ENCODE measurements around the gene PUS3. TPM values are rescaled to one million over a fixed set of nuclear protein-coding genes. Genes with fewer than 3 reads are reported as not detected.

PUS3 gene
- total and polyA plus RNA-seq, 2 experiments from 2014 or later = 7.3 to 14.1 TPM

- peaks cover 14% of the 10 kb centered on the region for H3K4me1 ChIP-seq (ENCODE audit: insufficient read depth)
- H3K27me3 ChIP-seq = peaks cover 14% of the 10 kb centered on the region
- no peaks in the 10 kb centered on the region for H3K9me3 ChIP-seq (ENCODE audit: low read depth)
- no peaks in the 10 kb centered on the region for H3K36me3 ChIP-seq (replicated peaks; ENCODE audit: insufficient read depth, low read depth)
- DNase-seq (ENCODE audit: low spot score) = no peak
- 58% methylated on average over 13 of the region's 20 CpGs for WGBS (ENCODE audit: low lambda C conversion rate, missing lambda C conversion rate)
- TF ChIP-seq EZH2 (IDR thresholded peaks at IDR 0.05; ENCODE audit: borderline replicate concordance) (no peak), EZH2phosphoT487 (IDR thresholded peaks at IDR 0.05; ENCODE audit: low read depth, severe bottlenecking, unreplicated experiment) (no peak), CTCF (IDR thresholded peaks at IDR 0.05; ENCODE audit: poor library complexity) (no peak)
- no peaks in the 10 kb centered on the region for H4K20me1 ChIP-seq (ENCODE audit: insufficient read depth, poor library complexity, severe bottlenecking)
- peaks cover 34% of the 10 kb centered on the region for H3K79me2 ChIP-seq
- H3K4me3 ChIP-seq = peak overlapping the region; percentile 49
- H2AFZ ChIP-seq = peak overlapping the region; percentile 73
- peak overlapping the region; percentile 64 for H3K27ac ChIP-seq
- H3K9me2 ChIP-seq (replicated peaks; ENCODE audit: insufficient read depth) = no peaks in the 10 kb centered on the region
- peak overlapping the region; percentile 85 for H3K4me2 ChIP-seq
Measured at GRCh38 chr11:125902277-125902926, 604 bp downstream of the PUS3 start.

DNA sequence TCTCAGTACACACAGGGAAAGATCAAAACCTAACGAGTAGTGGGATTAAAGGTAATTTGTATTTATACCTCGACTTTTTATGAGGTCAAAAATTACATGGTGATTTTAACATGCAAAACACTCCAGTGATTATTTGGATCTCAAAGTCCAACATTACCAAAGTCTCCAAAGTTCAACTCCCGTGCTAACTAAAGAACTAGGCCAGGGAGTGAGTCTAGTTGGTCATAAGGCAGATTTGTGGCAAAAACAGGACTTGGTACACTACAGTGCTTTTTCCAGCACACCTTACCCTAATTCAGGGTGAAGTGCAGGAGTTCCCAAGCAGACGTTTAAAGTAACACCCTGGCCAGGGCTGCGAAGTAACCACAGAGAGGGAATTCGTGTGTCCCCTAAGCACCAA is 1.1 kb downstream of the PUS3 start:
- Histone ChIP-seq H3K79me2 (peaks cover 39% of the 10 kb centered on the region), H3K4me2 (peak overlapping the region; percentile 85), H4K20me1 (ENCODE audit: insufficient read depth, poor library complexity, severe bottlenecking) (no peaks in the 10 kb centered on the region), H3K4me1 (ENCODE audit: insufficient read depth) (peaks cover 14% of the 10 kb centered on the region), H3K27ac (no peak overlapping the region), H3K36me3 (replicated peaks; ENCODE audit: insufficient read depth, low read depth) (no peaks in the 10 kb centered on the region), H3K9me2 (replicated peaks; ENCODE audit: insufficient read depth) (no peaks in the 10 kb centered on the region), H2AFZ (no peak overlapping the region), H3K27me3 (peaks cover 14% of the 10 kb centered on the region), H3K4me3 (no peak overlapping the region), H3K9me3 (ENCODE audit: low read depth) (no peaks in the 10 kb centered on the region)
- DNase-seq (ENCODE audit: low spot score) = no peak
- TF ChIP-seq EZH2phosphoT487 (IDR thresholded peaks at IDR 0.05; ENCODE audit: low read depth, severe bottlenecking, unreplicated experiment) (no peak), CTCF (IDR thresholded peaks at IDR 0.05; ENCODE audit: poor library complexity) (no peak), EZH2 (IDR thresholded peaks at IDR 0.05; ENCODE audit: borderline replicate concordance) (no peak)
- WGBS (ENCODE audit: low lambda C conversion rate, missing lambda C conversion rate) = 85% methylated on average over 6 of the region's 6 CpGs

GRCh38 chr11:125892994-125893393 is 10.0 kb downstream of the PUS3 start:
- no peaks in the 10 kb centered on the region for H3K9me2 ChIP-seq (replicated peaks; ENCODE audit: insufficient read depth)
- no peaks in the 10 kb centered on the region for H3K36me3 ChIP-seq (replicated peaks; ENCODE audit: insufficient read depth, low read depth)
- no peak for DNase-seq (ENCODE audit: low spot score)
- TF ChIP-seq EZH2phosphoT487 (IDR thresholded peaks at IDR 0.05; ENCODE audit: low read depth, severe bottlenecking, unreplicated experiment) (no peak), CTCF (IDR thresholded peaks at IDR 0.05; ENCODE audit: poor library complexity) (no peak), EZH2 (IDR thresholded peaks at IDR 0.05; ENCODE audit: borderline replicate concordance) (no peak)
- H4K20me1 ChIP-seq (ENCODE audit: insufficient read depth, poor library complexity, severe bottlenecking) = no peaks in the 10 kb centered on the region
- H3K27me3 ChIP-seq = no peaks in the 10 kb centered on the region
- peak overlapping the region; percentile 18 for H3K27ac ChIP-seq
- no peaks in the 10 kb centered on the region for H3K9me3 ChIP-seq (ENCODE audit: low read depth)
- peak overlapping the region; percentile 31 for H3K4me2 ChIP-seq
- H3K4me3 ChIP-seq = no peak overlapping the region
- peaks cover 13% of the 10 kb centered on the region for H3K4me1 ChIP-seq (ENCODE audit: insufficient read depth)
- no peak overlapping the region for H2AFZ ChIP-seq
- H3K79me2 ChIP-seq = peaks cover 66% of the 10 kb centered on the region

Data from hepatocyte (in vitro differentiated cells).